Mesendoderm (in vitro differentiated cells): ENCODE measurements around the gene CBX5.
"Not testable (repeated sequence)": the region's sequence is repeated elsewhere in the genome, so short reads cannot be mapped to it uniquely, and the experiment has no call there.

Experiments used
- DNase-seq: peaks from one replicate; pipeline ENCODE4 v3.0.0; 2013
- H2AK5ac ChIP-seq: 2 replicates; pipeline ENCODE4 v1.6.1; 2013; ENCODE audit warnings: low read length, inconsistent platforms
- H2BK120ac ChIP-seq: 2 replicates; pipeline ENCODE4 v1.6.1; 2013; ENCODE audit warnings: low read depth, mild to moderate bottlenecking, low read length, moderate library complexity, mixed read lengths
- H2BK15ac ChIP-seq: replicated peaks from 2 replicates; pipeline ENCODE4 v1.6.1; 2013; ENCODE audit warnings: low read depth, mild to moderate bottlenecking, moderate library complexity
- H2BK5ac ChIP-seq: 2 replicates; pipeline ENCODE4 v1.6.1; 2013; ENCODE audit warnings: low read length, inconsistent platforms
- H3K18ac ChIP-seq: 2 replicates; pipeline ENCODE4 v1.6.1; 2013; ENCODE audit warnings: mild to moderate bottlenecking, low read length, mixed read lengths
- H3K23ac ChIP-seq: one replicate; pipeline ENCODE4 v1.6.1; 2013; ENCODE audit warnings: low read length
- H3K27ac ChIP-seq: 2 replicates; pipeline ENCODE4 v1.5.1; 2013; ENCODE audit warnings: low read depth, mild to moderate bottlenecking, inconsistent platforms, low read length, moderate library complexity
- H3K27me3 ChIP-seq: 2 replicates; pipeline ENCODE4 v1.6.1; 2013; ENCODE audit warnings: low read length, control low read depth, mild to moderate bottlenecking, inconsistent platforms; ENCODE audit not compliant: insufficient read depth, poor library complexity
- H3K36me3 ChIP-seq: 2 replicates; pipeline ENCODE4 v1.6.1; 2013; ENCODE audit warnings: low read length, inconsistent platforms; ENCODE audit not compliant: control insufficient read depth, insufficient read depth
- H3K4ac ChIP-seq: one replicate; pipeline ENCODE4 v1.6.1; 2013; ENCODE audit warnings: low read depth, mild to moderate bottlenecking, low read length, moderate library complexity
- H3K4me1 ChIP-seq: 2 replicates; pipeline ENCODE4 v1.6.1; 2013; ENCODE audit warnings: low read depth, low read length, inconsistent platforms; ENCODE audit not compliant: control insufficient read depth
- H3K4me2 ChIP-seq: 2 replicates; pipeline ENCODE4 v1.6.1; 2013; ENCODE audit warnings: low read length
- H3K4me3 ChIP-seq: 2 replicates; pipeline ENCODE4 v1.5.1; 2013; ENCODE audit warnings: mild to moderate bottlenecking, low read length
- H3K56ac ChIP-seq: one replicate; pipeline ENCODE4 v1.6.1; 2013; ENCODE audit warnings: low read length
- H3K79me1 ChIP-seq: 2 replicates; pipeline ENCODE4 v1.6.1; 2013; ENCODE audit warnings: low read length, inconsistent platforms
- H3K79me2 ChIP-seq: 2 replicates; pipeline ENCODE4 v1.6.1; 2013; ENCODE audit warnings: mild to moderate bottlenecking, low read length; ENCODE audit not compliant: control insufficient read depth, insufficient read depth
- H3K9ac ChIP-seq: 2 replicates; pipeline ENCODE4 v1.6.1; 2013; ENCODE audit warnings: low read length, inconsistent platforms
- H4K5ac ChIP-seq: one replicate; pipeline ENCODE4 v1.6.1; 2013; ENCODE audit warnings: low read length
- H4K8ac ChIP-seq: one replicate; pipeline ENCODE4 v1.6.1; 2013; ENCODE audit warnings: low read depth, mild to moderate bottlenecking, control low read depth, low read length, moderate library complexity
- WGBS: extraction: QIAGEN DNeasy Blood & Tissue Kit; methylation state at CpG from one replicate; pipeline ENCODE4 v1.1.7; 2013; ENCODE audit warnings: low lambda C conversion rate, missing lambda C conversion rate; ENCODE audit not compliant: insufficient coverage; ENCODE audit errors: extremely low coverage; 5-methylcytosine and 5-hydroxymethylcytosine counted together

The CBX5 gene

GRCh38 chr12:54240971-54241588 lies 38.8 kb downstream of the CBX5 start:
- DNase-seq: no peak
- H3K27ac ChIP-seq: no peak overlapping the region
- H3K4ac ChIP-seq: no peak overlapping the region
- no peak overlapping the region for H3K18ac ChIP-seq
- H2BK15ac ChIP-seq: no peak overlapping the region
- WGBS: no CpG with 5 or more reads among the region's 2 CpGs
- no peak overlapping the region for H4K8ac ChIP-seq
- H3K9ac ChIP-seq: no peak overlapping the region
- H3K79me2 ChIP-seq: no peaks in the 10 kb centered on the region
- peaks cover 7% of the 10 kb centered on the region for H3K36me3 ChIP-seq
- H3K79me1 ChIP-seq: no peaks in the 10 kb centered on the region
- H3K23ac ChIP-seq: no peak overlapping the region
- no peak overlapping the region for H2BK120ac ChIP-seq
- H3K4me2 ChIP-seq: no peak overlapping the region
- no peak overlapping the region for H4K5ac ChIP-seq
- H2AK5ac ChIP-seq: no peak overlapping the region
- H3K4me3 ChIP-seq: no peak overlapping the region
- no peak overlapping the region for H2BK5ac ChIP-seq
- no peak overlapping the region for H3K56ac ChIP-seq
- H3K4me1 ChIP-seq: no peaks in the 10 kb centered on the region
- no peaks in the 10 kb centered on the region for H3K27me3 ChIP-seq

- peaks cover 9% of the 10 kb centered on the region for H3K36me3 ChIP-seq
- no peaks in the 10 kb centered on the region for H3K27me3 ChIP-seq
- DNase-seq: no peak
- H3K79me1 ChIP-seq: no peaks in the 10 kb centered on the region
- no peak overlapping the region for H4K5ac ChIP-seq
- H2BK5ac ChIP-seq: no peak overlapping the region
- no peak overlapping the region for H3K23ac ChIP-seq
- no CpG with 5 or more reads among the region's 2 CpGs for WGBS
- H3K4ac ChIP-seq: no peak overlapping the region
- no peak overlapping the region for H3K18ac ChIP-seq
- no peak overlapping the region for H3K9ac ChIP-seq
- no peak overlapping the region for H4K8ac ChIP-seq
- no peak overlapping the region for H3K4me2 ChIP-seq
- H2AK5ac ChIP-seq: no peak overlapping the region
- H3K4me3 ChIP-seq: no peak overlapping the region
- H3K4me1 ChIP-seq: no peaks in the 10 kb centered on the region
- H3K27ac ChIP-seq: no peak overlapping the region
- no peak overlapping the region for H2BK15ac ChIP-seq
- no peaks in the 10 kb centered on the region for H3K79me2 ChIP-seq
- H3K56ac ChIP-seq: no peak overlapping the region
- no peak overlapping the region for H2BK120ac ChIP-seq
These were observed 39.8 kb downstream of the CBX5 start for GRCh38 chr12:54240129-54240528.

- Histone ChIP-seq H3K27me3 (no peaks in the 10 kb centered on the region), H4K8ac (no peak overlapping the region), H3K56ac (no peak overlapping the region), H3K18ac (no peak overlapping the region), H3K9ac (no peak overlapping the region), H3K4me1 (no peaks in the 10 kb centered on the region), H2BK15ac (no peak overlapping the region), H2BK5ac (no peak overlapping the region), H3K36me3 (peaks cover 9% of the 10 kb centered on the region), H2BK120ac (no peak overlapping the region), H3K27ac (no peak overlapping the region), H3K4me3 (no peak overlapping the region), H3K79me1 (no peaks in the 10 kb centered on the region), H3K79me2 (no peaks in the 10 kb centered on the region), H4K5ac (no peak overlapping the region), H3K4ac (no peak overlapping the region), H3K23ac (no peak overlapping the region), H2AK5ac (no peak overlapping the region), H3K4me2 (no peak overlapping the region)
- DNase-seq: no peak
These were observed 40.3 kb downstream of the CBX5 start for GRCh38 chr12:54239620-54240019.

DNA sequence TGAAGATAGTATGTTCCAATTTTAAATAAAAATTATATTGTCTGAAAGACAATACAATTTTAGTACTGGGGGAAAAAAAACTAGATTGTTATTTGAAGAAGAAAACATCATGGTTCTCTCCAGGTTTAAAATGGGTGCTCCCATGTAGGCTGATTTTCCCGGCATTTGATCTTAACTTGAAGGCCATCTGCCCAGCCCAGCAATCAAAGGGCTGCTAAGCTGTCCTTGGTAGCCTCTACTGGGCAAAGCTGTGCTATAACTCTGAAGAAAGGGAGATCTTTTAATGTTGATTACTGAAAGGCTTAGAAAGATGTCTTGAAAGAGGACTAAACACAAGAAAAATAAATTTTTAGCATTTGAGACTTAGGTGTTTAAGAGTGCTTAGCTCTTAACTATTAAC lies 41.4 kb downstream of the CBX5 start:
- Histone ChIP-seq H2BK120ac (no peak overlapping the region), H3K4me3 (no peak overlapping the region), H3K23ac (no peak overlapping the region), H4K8ac (no peak overlapping the region), H3K56ac (no peak overlapping the region), H3K79me2 (no peaks in the 10 kb centered on the region), H3K4me1 (no peaks in the 10 kb centered on the region), H3K4ac (no peak overlapping the region), H3K79me1 (no peaks in the 10 kb centered on the region), H3K4me2 (no peak overlapping the region), H3K27ac (no peak overlapping the region), H3K27me3 (no peaks in the 10 kb centered on the region), H3K18ac (no peak overlapping the region), H2BK5ac (no peak overlapping the region), H2BK15ac (no peak overlapping the region), H2AK5ac (no peak overlapping the region), H3K9ac (no peak overlapping the region), H4K5ac (no peak overlapping the region), H3K36me3 (peaks cover 9% of the 10 kb centered on the region)
- no CpG with 5 or more reads among the region's 1 CpG for WGBS
- DNase-seq: no peak

- H3K4me2 ChIP-seq: no peak overlapping the region
- H4K8ac ChIP-seq: no peak overlapping the region
- H3K79me2 ChIP-seq: no peaks in the 10 kb centered on the region
- H3K36me3 ChIP-seq: peaks cover 2% of the 10 kb centered on the region
- peak; percentile 68 for DNase-seq
- no peak overlapping the region for H3K23ac ChIP-seq
- H3K27ac ChIP-seq: no peak overlapping the region
- H3K4me1 ChIP-seq: no peaks in the 10 kb centered on the region
- no peak overlapping the region for H2BK15ac ChIP-seq
- no CpG with 5 or more reads among the region's 2 CpGs for WGBS
- no peaks in the 10 kb centered on the region for H3K79me1 ChIP-seq
- H2BK120ac ChIP-seq: no peak overlapping the region
- no peak overlapping the region for H3K56ac ChIP-seq
- H3K18ac ChIP-seq: no peak overlapping the region
- H2BK5ac ChIP-seq: no peak overlapping the region
- no peak overlapping the region for H3K4ac ChIP-seq
- no peak overlapping the region for H3K9ac ChIP-seq
- no peak overlapping the region for H3K4me3 ChIP-seq
- no peak overlapping the region for H2AK5ac ChIP-seq
- H3K27me3 ChIP-seq: no peaks in the 10 kb centered on the region
- H4K5ac ChIP-seq: no peak overlapping the region
These were observed 47.1 kb downstream of the CBX5 start for GRCh38 chr12:54232790-54233189.

DNA sequence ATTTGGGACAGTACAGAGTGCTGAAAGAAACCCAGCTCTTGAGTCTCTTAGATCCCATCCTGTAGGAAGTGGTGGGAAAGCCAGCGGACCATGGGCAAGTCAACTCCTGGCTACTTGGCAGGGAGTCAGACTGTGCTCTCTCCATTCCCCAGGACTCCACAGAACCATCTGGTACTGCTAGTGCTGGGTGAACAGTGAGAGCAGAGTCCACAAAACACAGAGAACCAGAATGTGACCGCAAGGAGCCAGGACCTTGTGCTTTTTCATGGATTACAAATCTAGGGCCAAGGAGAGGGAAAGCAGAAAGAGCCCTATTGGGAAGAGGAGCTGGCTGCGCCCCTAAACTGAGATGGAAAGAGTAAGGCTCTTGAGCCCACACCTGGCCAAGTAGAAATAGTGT lies 48.7 kb downstream of the CBX5 start:
- not testable (repeated sequence) for H2BK5ac ChIP-seq, H3K4me1 ChIP-seq, H2BK15ac ChIP-seq, H3K56ac ChIP-seq, H2BK120ac ChIP-seq, H3K79me2 ChIP-seq, H4K5ac ChIP-seq, H3K27ac ChIP-seq, H3K9ac ChIP-seq, H4K8ac ChIP-seq, DNase-seq, H2AK5ac ChIP-seq, H3K4ac ChIP-seq, H3K27me3 ChIP-seq, H3K4me2 ChIP-seq, H3K4me3 ChIP-seq, H3K23ac ChIP-seq, H3K36me3 ChIP-seq, H3K18ac ChIP-seq, H3K79me1 ChIP-seq
- no CpG with 5 or more reads among the region's 3 CpGs for WGBS
